ENCODE results near the gene HS3ST5.

GRCh38 chr6:114154812-114155211, 188.0 kb downstream of the HS3ST5 start:
- TF ChIP-seq POLR2AphosphoS5 (IDR thresholded peaks at IDR 0.05; ENCODE audit: low read depth, low read length), result no peak
- TF ChIP-seq, protein P1, sequence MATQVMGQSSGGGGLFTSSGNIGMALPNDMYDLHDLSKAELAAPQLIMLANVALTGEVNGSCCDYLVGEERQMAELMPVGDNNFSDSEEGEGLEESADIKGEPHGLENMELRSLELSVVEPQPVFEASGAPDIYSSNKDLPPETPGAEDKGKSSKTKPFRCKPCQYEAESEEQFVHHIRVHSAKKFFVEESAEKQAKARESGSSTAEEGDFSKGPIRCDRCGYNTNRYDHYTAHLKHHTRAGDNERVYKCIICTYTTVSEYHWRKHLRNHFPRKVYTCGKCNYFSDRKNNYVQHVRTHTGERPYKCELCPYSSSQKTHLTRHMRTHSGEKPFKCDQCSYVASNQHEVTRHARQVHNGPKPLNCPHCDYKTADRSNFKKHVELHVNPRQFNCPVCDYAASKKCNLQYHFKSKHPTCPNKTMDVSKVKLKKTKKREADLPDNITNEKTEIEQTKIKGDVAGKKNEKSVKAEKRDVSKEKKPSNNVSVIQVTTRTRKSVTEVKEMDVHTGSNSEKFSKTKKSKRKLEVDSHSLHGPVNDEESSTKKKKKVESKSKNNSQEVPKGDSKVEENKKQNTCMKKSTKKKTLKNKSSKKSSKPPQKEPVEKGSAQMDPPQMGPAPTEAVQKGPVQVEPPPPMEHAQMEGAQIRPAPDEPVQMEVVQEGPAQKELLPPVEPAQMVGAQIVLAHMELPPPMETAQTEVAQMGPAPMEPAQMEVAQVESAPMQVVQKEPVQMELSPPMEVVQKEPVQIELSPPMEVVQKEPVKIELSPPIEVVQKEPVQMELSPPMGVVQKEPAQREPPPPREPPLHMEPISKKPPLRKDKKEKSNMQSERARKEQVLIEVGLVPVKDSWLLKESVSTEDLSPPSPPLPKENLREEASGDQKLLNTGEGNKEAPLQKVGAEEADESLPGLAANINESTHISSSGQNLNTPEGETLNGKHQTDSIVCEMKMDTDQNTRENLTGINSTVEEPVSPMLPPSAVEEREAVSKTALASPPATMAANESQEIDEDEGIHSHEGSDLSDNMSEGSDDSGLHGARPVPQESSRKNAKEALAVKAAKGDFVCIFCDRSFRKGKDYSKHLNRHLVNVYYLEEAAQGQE (IDR thresholded peaks at IDR 0.05; ENCODE audit: insufficient read depth in 1 of 2, low read depth in 2 of 2, low read length in 2 of 2), result no peak
- TF ChIP-seq SIN3A (IDR thresholded peaks at IDR 0.05; ENCODE audit: borderline replicate concordance, insufficient read depth, low read length), result no peak
- TF ChIP-seq TAF1 (IDR thresholded peaks at IDR 0.05; ENCODE audit: borderline replicate concordance, insufficient read depth, low read length), result no peak

All from PFSK-1 (cell line).